ENCODE data around the gene GALNTL6.

GRCh38 chr4:172736046-172736445 is 922.8 kb downstream of the GALNTL6 start:
- TF ChIP-seq CTCF (conservative IDR thresholded peaks at IDR 0.05; ENCODE audit: low read length) (no peak), EZH2phosphoT487 (IDR thresholded peaks at IDR 0.05; ENCODE audit: borderline replicate concordance) (no peak)
